Suprapubic skin (tissue), 4 donors: ENCODE measurements around the gene PCNX2. TPM values are rescaled to one million over a fixed set of nuclear protein-coding genes. Genes with fewer than 3 reads are reported as not detected.

Source experiments
- DNase-seq, 2 donors: peaks; one replicate each; pipeline ENCODE4 v3.0.0-alpha.2; 2019; ENCODE audit warnings: low spot score in 2 of 2
- H3K27ac ChIP-seq: fragments of 200-600 bp; sonication (generic); one replicate; pipeline ENCODE4 v1.5.1; 2019
- H3K27me3 ChIP-seq: fragments of 200-600 bp; sonication (generic); one replicate; pipeline ENCODE4 v1.5.1; 2019
- H3K36me3 ChIP-seq: fragments of 200-600 bp; sonication (generic); one replicate; pipeline ENCODE4 v1.5.1; 2019
- H3K4me1 ChIP-seq: fragments of 200-600 bp; sonication (generic); one replicate; pipeline ENCODE4 v1.5.1; 2019
- H3K4me3 ChIP-seq: fragments of 200-600 bp; sonication (generic); one replicate; pipeline ENCODE4 v1.5.1; 2019; ENCODE audit warnings: mild to moderate bottlenecking
- H3K9me3 ChIP-seq: fragments of 200-600 bp; sonication (generic); one replicate; pipeline ENCODE4 v1.5.1; 2019
- EP300 ChIP-seq: sonication (generic); formaldehyde crosslinking; IDR thresholded peaks from one replicate; pipeline ENCODE4 v1.6.1; 2017; ENCODE audit warnings: antibody characterized with exemption
- POLR2A ChIP-seq, 2 donors: fragments of 450-650 bp; IDR thresholded peaks; one replicate each; pipeline ENCODE4 v1.6.1; 2017; ENCODE audit warnings: antibody characterized with exemption in 2 of 2, mild to moderate bottlenecking in 2 of 2, moderate library complexity in 2 of 2
- POLR2AphosphoS5 ChIP-seq, 3 donors: sonication (generic); formaldehyde crosslinking; IDR thresholded peaks; one replicate each; pipeline ENCODE4 v1.6.1; 2017; ENCODE audit warnings: antibody characterized with exemption in 3 of 3
- WGBS: methylation state at CpG from one replicate; pipeline ENCODE4 v1.1.5; 2018; 5-methylcytosine and 5-hydroxymethylcytosine counted together
- total RNA-seq, 4 donors: library from RNA; depleted of rRNA; stranded (reverse); fragments of >200 nt; gene quantifications; one replicate each; pipeline ENCODE4 v1.1.0, GENCODE V29; 2016
- TF ChIP-seq, protein P1 (sequence below), 2 donors: fragments of 200-600 bp in 1 of 2; fragments of 450-650 bp in 1 of 2; sonication (generic) in 1 of 2; IDR thresholded peaks; one replicate each; pipeline ENCODE4 v1.5.1; 2016 to 2019; ENCODE audit warnings: antibody characterized with exemption in 2 of 2, mild to moderate bottlenecking in 1 of 2, moderate library complexity in 1 of 2

The PCNX2 gene
- total RNA-seq, 4 donors from 2014 or later, result 8.9 to 21.4 (median 14.3) TPM

DNA sequence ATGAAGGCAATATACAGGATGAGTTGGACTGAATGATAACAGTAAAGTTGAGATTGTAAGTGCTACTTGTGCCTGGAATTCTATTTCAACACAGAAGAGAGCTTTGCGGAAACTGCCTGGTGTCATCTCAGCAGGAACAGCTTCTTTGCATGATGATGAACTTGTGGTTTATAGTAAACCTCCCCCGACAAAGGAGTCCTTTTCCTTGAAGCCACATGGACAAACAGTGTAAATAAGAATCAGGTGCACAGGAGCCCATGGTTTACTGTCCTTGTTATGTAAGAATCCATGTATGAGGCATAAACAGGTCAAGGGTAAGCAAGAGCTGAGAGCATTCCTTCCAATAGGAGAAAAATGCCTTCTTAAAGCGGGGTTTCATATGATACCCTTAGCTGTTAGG lies 66.2 kb downstream of the PCNX2 start:
- TF ChIP-seq EP300 (no peak), POLR2A (IDR thresholded peaks at IDR 0.05) (no peak), POLR2AphosphoS5 (IDR thresholded peaks at IDR 0.05) (no peak)
- TF ChIP-seq, protein P1, sequence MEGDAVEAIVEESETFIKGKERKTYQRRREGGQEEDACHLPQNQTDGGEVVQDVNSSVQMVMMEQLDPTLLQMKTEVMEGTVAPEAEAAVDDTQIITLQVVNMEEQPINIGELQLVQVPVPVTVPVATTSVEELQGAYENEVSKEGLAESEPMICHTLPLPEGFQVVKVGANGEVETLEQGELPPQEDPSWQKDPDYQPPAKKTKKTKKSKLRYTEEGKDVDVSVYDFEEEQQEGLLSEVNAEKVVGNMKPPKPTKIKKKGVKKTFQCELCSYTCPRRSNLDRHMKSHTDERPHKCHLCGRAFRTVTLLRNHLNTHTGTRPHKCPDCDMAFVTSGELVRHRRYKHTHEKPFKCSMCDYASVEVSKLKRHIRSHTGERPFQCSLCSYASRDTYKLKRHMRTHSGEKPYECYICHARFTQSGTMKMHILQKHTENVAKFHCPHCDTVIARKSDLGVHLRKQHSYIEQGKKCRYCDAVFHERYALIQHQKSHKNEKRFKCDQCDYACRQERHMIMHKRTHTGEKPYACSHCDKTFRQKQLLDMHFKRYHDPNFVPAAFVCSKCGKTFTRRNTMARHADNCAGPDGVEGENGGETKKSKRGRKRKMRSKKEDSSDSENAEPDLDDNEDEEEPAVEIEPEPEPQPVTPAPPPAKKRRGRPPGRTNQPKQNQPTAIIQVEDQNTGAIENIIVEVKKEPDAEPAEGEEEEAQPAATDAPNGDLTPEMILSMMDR (IDR thresholded peaks at IDR 0.05), result no peak

DNA sequence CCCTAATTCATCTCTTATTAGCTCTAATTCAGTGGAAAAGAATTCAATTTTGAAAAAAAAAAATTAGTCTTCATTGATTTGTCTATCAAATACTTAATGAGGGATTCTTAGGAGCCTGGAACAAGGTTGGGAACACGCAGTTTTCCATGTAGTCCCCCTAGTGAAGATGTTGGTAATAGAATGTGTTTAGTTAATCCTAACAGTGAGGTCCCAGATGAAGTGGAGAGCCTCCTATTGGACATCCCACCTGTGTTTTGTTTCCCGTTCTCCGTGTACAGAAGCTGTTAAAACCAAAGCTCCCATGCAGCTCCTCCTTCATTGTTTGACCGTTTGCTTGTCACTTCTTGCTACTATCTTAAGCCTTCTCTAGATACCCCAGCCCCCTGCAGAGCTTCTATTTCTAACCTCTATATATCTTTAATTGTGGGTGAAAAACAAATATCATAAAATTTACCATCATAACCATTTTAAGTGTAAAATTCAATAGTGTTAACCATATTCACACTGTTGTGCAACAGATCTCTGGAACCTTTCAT lies 67.5 kb downstream of the PCNX2 start:
- no peak for TF ChIP-seq POLR2AphosphoS5 (IDR thresholded peaks at IDR 0.05)
- TF ChIP-seq, protein P1 (IDR thresholded peaks at IDR 0.05), result no peak
- no peak for TF ChIP-seq EP300
- no peak for TF ChIP-seq POLR2A (IDR thresholded peaks at IDR 0.05)
- no peaks in the 10 kb centered on the region for H3K9me3 ChIP-seq
- no peaks in the 10 kb centered on the region for H3K27me3 ChIP-seq
- peaks cover 6% of the 10 kb centered on the region for H3K36me3 ChIP-seq
- 93% methylated on average over 4 of the region's 4 CpGs for WGBS
- no peaks in the 10 kb centered on the region for H3K4me1 ChIP-seq
- no peak overlapping the region for H3K27ac ChIP-seq
- DNase-seq, result no peak
- H3K4me3 ChIP-seq, result no peak overlapping the region

More for the DNA sequence above, 66.2 kb downstream of the PCNX2 start:
- H3K27ac ChIP-seq, result no peak overlapping the region
- no peaks in the 10 kb centered on the region for H3K4me1 ChIP-seq
- no peaks in the 10 kb centered on the region for H3K9me3 ChIP-seq
- WGBS, result 95% methylated on average over 3 of the region's 3 CpGs
- no peak overlapping the region for H3K4me3 ChIP-seq
- DNase-seq, result no peak
- no peaks in the 10 kb centered on the region for H3K27me3 ChIP-seq
- no peaks in the 10 kb centered on the region for H3K36me3 ChIP-seq

DNA sequence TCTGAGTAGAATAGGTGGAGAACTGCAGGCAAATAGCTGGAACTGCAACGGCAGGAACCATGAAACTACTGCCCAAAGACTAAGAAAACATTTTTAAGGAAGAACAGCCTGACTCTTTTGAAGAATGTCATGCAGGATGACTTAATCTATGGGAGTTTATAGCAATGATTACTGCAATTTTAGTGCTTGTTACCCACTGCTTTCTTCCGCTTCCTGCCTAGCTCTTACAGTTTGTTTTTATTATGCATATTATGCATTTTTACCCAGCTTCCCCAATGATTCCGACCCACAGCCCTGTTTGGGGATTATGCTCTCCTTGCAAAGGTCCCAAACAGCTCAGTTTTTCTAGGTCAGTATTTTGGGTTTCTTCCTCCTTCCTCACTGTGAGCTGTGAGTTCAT lies 71.2 kb downstream of the PCNX2 start:
- TF ChIP-seq POLR2AphosphoS5 (IDR thresholded peaks at IDR 0.05), result no peak
- TF ChIP-seq, protein P1 (IDR thresholded peaks at IDR 0.05), result no peak
- TF ChIP-seq POLR2A (IDR thresholded peaks at IDR 0.05), result no peak
- TF ChIP-seq EP300, result no peak
- WGBS, result 88% methylated on average over 3 of the region's 3 CpGs
- no peak for DNase-seq

DNA sequence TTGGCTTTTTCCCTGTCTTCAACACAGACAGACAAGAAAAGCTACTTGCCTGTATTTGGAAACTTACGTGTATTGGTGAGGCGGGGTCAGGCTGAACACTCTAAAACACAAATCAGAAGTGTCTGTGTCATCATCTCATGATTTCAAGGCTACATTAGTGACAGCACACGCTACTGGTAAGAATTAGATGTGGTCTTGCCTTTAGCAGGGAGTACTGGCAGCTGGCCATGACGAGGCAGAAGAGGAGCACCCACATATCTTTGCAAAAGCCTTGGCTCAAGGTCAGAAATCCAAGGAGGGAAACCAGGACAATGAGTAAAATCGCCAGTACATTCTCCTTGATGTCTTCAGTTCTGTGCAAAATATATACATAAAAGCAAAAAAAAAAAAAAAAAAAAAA lies 77.7 kb downstream of the PCNX2 start:
- Histone ChIP-seq H3K27me3 (no peaks in the 10 kb centered on the region), H3K9me3 (no peaks in the 10 kb centered on the region), H3K27ac (no peak overlapping the region), H3K4me1 (no peaks in the 10 kb centered on the region), H3K36me3 (peaks cover 6% of the 10 kb centered on the region), H3K4me3 (no peak overlapping the region)
- DNase-seq, result no peak
- WGBS, result 90% methylated on average over 5 of the region's 5 CpGs
- TF ChIP-seq POLR2AphosphoS5 (IDR thresholded peaks at IDR 0.05), result no peak
- TF ChIP-seq, protein P1 (IDR thresholded peaks at IDR 0.05), result no peak
- TF ChIP-seq POLR2A (IDR thresholded peaks at IDR 0.05), result no peak
- TF ChIP-seq EP300, result no peak

More for the DNA sequence above, 71.2 kb downstream of the PCNX2 start:
- Histone ChIP-seq H3K9me3 (no peaks in the 10 kb centered on the region), H3K4me3 (no peak overlapping the region), H3K4me1 (no peaks in the 10 kb centered on the region), H3K36me3 (peaks cover 12% of the 10 kb centered on the region), H3K27ac (no peak overlapping the region), H3K27me3 (no peaks in the 10 kb centered on the region)

DNA sequence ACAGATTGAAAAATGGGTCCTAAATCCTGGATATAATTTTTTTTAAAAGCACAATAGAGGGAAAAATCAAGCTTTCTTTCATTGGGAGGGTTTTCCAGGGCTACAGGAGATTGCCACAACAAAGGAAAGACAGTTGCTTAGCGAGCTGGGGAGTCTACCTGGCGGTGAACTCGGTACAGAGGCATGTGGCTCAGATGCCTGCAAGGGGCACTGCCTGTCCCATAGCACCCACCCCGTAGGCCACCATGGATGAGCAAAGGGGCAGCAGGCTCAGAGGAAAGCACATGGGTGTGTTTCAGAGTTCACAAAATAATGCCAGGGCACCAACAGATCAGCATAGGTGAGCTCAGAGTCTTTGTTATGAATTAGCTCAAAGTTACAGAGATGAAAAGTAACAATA lies 79.5 kb downstream of the PCNX2 start:
- H3K27me3 ChIP-seq, result no peaks in the 10 kb centered on the region
- DNase-seq, result no peak

More for the DNA sequence above, 79.5 kb downstream of the PCNX2 start:
- 93% methylated on average over 4 of the region's 4 CpGs for WGBS
- Histone ChIP-seq H3K27ac (no peak overlapping the region), H3K9me3 (no peaks in the 10 kb centered on the region), H3K4me1 (no peaks in the 10 kb centered on the region), H3K4me3 (no peak overlapping the region), H3K36me3 (peaks cover 6% of the 10 kb centered on the region)
- no peak for TF ChIP-seq EP300
- no peak for TF ChIP-seq POLR2A (IDR thresholded peaks at IDR 0.05)
- no peak for TF ChIP-seq POLR2AphosphoS5 (IDR thresholded peaks at IDR 0.05)
- TF ChIP-seq, protein P1 (IDR thresholded peaks at IDR 0.05), result no peak
